Astrocyte (in vitro differentiated cells and primary cell): ENCODE measurements around the gene DCP2.

Experiments used
- CTCF ChIP-seq: IDR thresholded peaks from 2 replicates; pipeline ENCODE4 v1.5.1; 2011; ENCODE audit warnings: low read depth, mild to moderate bottlenecking, inconsistent platforms, low read length, moderate library complexity; ENCODE audit not compliant: insufficient read depth
- EZH2 ChIP-seq: IDR thresholded peaks from 2 replicates; pipeline ENCODE4 v1.6.1; 2012; ENCODE audit warnings: mild to moderate bottlenecking, low read length, inconsistent platforms; ENCODE audit not compliant: insufficient read depth

- TF ChIP-seq CTCF = no peak
- no peak for TF ChIP-seq EZH2
Observed at GRCh38 chr5:113036826-113037225, 60.2 kb downstream of the DCP2 start.
